HEK293 (cell line): ENCODE results near the gene AVPR1A.
A peak's percentile ranks its signal among the peaks of the same experiment; 100 is the strongest.

Source experiments
- CTCF ChIP-seq: fragments of 450-650 bp; formaldehyde crosslinking; IDR thresholded peaks from 2 replicates; pipeline ENCODE4 v1.5.1; 2016; ENCODE audit warnings: missing biosample characterization, missing genetic modification characterization
- EGR2 ChIP-seq: fragments of 450-650 bp; formaldehyde crosslinking; IDR thresholded peaks from 2 replicates; pipeline ENCODE4 v1.5.1; 2016; ENCODE audit warnings: low read depth, missing biosample characterization, missing genetic modification characterization
- GFI1B ChIP-seq: fragments of 450-650 bp; formaldehyde crosslinking; IDR thresholded peaks from 2 replicates; pipeline ENCODE4 v1.5.1; 2016; ENCODE audit warnings: missing biosample characterization, missing genetic modification characterization
- GLIS1 ChIP-seq: fragments of 450-650 bp; formaldehyde crosslinking; IDR thresholded peaks from 2 replicates; pipeline ENCODE4 v1.5.1; 2016; ENCODE audit warnings: missing biosample characterization, missing genetic modification characterization
- INSM2 ChIP-seq: fragments of 450-650 bp; formaldehyde crosslinking; IDR thresholded peaks from 2 replicates; pipeline ENCODE4 v1.5.1; 2016; ENCODE audit warnings: missing biosample characterization, missing genetic modification characterization
- PRDM1 ChIP-seq: fragments of 450-650 bp; formaldehyde crosslinking; IDR thresholded peaks from 2 replicates; pipeline ENCODE4; 2016; ENCODE audit warnings: missing biosample characterization, missing genetic modification characterization
- TRIM28 ChIP-seq: IDR thresholded peaks from 2 replicates; pipeline ENCODE4 v1.6.1; 2011; ENCODE audit warnings: low read length, control low read depth, borderline replicate concordance
- ZBTB17 ChIP-seq: fragments of 450-650 bp; formaldehyde crosslinking; IDR thresholded peaks from 2 replicates; pipeline ENCODE4 v1.5.1; 2016; ENCODE audit warnings: missing biosample characterization, missing genetic modification characterization
- ZBTB48 ChIP-seq: fragments of 450-650 bp; formaldehyde crosslinking; IDR thresholded peaks from 2 replicates; pipeline ENCODE4 v1.5.1; 2016; ENCODE audit warnings: missing biosample characterization, missing genetic modification characterization
- ZBTB7A ChIP-seq: fragments of 450-650 bp; formaldehyde crosslinking; IDR thresholded peaks from 2 replicates; pipeline ENCODE4 v1.5.1; 2016; ENCODE audit warnings: low read depth, missing biosample characterization, missing genetic modification characterization
- ZEB2 ChIP-seq: fragments of 450-650 bp; formaldehyde crosslinking; IDR thresholded peaks from 2 replicates; pipeline ENCODE4 v1.5.1; 2016; ENCODE audit warnings: missing biosample characterization, missing genetic modification characterization
- ZIC2 ChIP-seq: fragments of 450-650 bp; formaldehyde crosslinking; IDR thresholded peaks from 2 replicates; pipeline ENCODE4 v1.5.1; 2016; ENCODE audit warnings: missing biosample characterization, missing genetic modification characterization
- ZNF133 ChIP-seq: fragments of 450-650 bp; formaldehyde crosslinking; IDR thresholded peaks from 2 replicates; pipeline ENCODE4 v1.5.1; 2016; ENCODE audit warnings: missing biosample characterization, missing genetic modification characterization
- ZNF169 ChIP-seq: fragments of 450-650 bp; formaldehyde crosslinking; IDR thresholded peaks from 2 replicates; pipeline ENCODE4 v1.5.1; 2016; ENCODE audit warnings: missing biosample characterization, missing genetic modification characterization
- ZNF184 ChIP-seq: fragments of 450-650 bp; IDR thresholded peaks from 2 replicates; pipeline ENCODE4 v1.5.1; 2018; ENCODE audit warnings: missing biosample characterization, mild to moderate bottlenecking, missing genetic modification characterization
- ZNF211 ChIP-seq: fragments of 450-650 bp; formaldehyde crosslinking; IDR thresholded peaks from 2 replicates; pipeline ENCODE4 v1.5.1; 2016; ENCODE audit warnings: low read depth, missing biosample characterization, missing genetic modification characterization
- ZNF221 ChIP-seq: fragments of 450-650 bp; formaldehyde crosslinking; IDR thresholded peaks from 2 replicates; pipeline ENCODE4 v1.5.1; 2017; ENCODE audit warnings: missing biosample characterization, missing genetic modification characterization, borderline replicate concordance
- ZNF24 ChIP-seq: fragments of 450-650 bp; formaldehyde crosslinking; IDR thresholded peaks from 2 replicates; pipeline ENCODE4 v1.5.1; 2016; ENCODE audit warnings: missing biosample characterization, missing genetic modification characterization
- ZNF26 ChIP-seq: fragments of 450-650 bp; formaldehyde crosslinking; IDR thresholded peaks from 2 replicates; pipeline ENCODE4 v1.5.1; 2016; ENCODE audit warnings: missing biosample characterization, missing genetic modification characterization
- ZNF292 ChIP-seq: fragments of 450-650 bp; formaldehyde crosslinking; IDR thresholded peaks from 2 replicates; pipeline ENCODE4 v1.5.1; 2016; ENCODE audit warnings: low read depth, missing biosample characterization, missing genetic modification characterization, borderline replicate concordance
- ZNF335 ChIP-seq: fragments of 450-650 bp; formaldehyde crosslinking; conservative IDR thresholded peaks from 2 replicates; pipeline ENCODE4 v1.5.1; 2016; ENCODE audit warnings: missing biosample characterization, missing genetic modification characterization
- ZNF354C ChIP-seq: fragments of 450-650 bp; formaldehyde crosslinking; IDR thresholded peaks from 2 replicates; pipeline ENCODE4 v1.5.1; 2016; ENCODE audit warnings: missing biosample characterization, missing genetic modification characterization, low read depth, borderline replicate concordance
- ZNF366 ChIP-seq: fragments of 450-650 bp; formaldehyde crosslinking; conservative IDR thresholded peaks from 2 replicates; pipeline ENCODE4 v1.5.1; 2016; ENCODE audit warnings: missing biosample characterization, missing genetic modification characterization
- ZNF394 ChIP-seq: fragments of 450-650 bp; formaldehyde crosslinking; IDR thresholded peaks from 2 replicates; pipeline ENCODE4 v1.5.1; 2016; ENCODE audit warnings: missing biosample characterization, missing genetic modification characterization, mild to moderate bottlenecking, moderate library complexity, borderline replicate concordance
- ZNF404 ChIP-seq: fragments of 450-650 bp; formaldehyde crosslinking; IDR thresholded peaks from 2 replicates; pipeline ENCODE4 v1.5.1; 2017; ENCODE audit warnings: missing biosample characterization, missing genetic modification characterization
- ZNF416 ChIP-seq: fragments of 450-650 bp; formaldehyde crosslinking; IDR thresholded peaks from 2 replicates; pipeline ENCODE4 v1.5.1; 2016; ENCODE audit warnings: missing biosample characterization, missing genetic modification characterization
- ZNF501 ChIP-seq: fragments of 450-650 bp; formaldehyde crosslinking; IDR thresholded peaks from 2 replicates; pipeline ENCODE4 v1.5.1; 2016; ENCODE audit warnings: missing biosample characterization, missing genetic modification characterization
- ZNF510 ChIP-seq: fragments of 450-650 bp; formaldehyde crosslinking; IDR thresholded peaks from 2 replicates; pipeline ENCODE4 v1.5.1; 2018; ENCODE audit warnings: mild to moderate bottlenecking, missing genetic modification characterization, missing biosample characterization; ENCODE audit not compliant: insufficient replicate concordance
- ZNF529 ChIP-seq: fragments of 450-650 bp; formaldehyde crosslinking; IDR thresholded peaks from 2 replicates; pipeline ENCODE4 v1.5.1; 2017; ENCODE audit warnings: missing genetic modification characterization, missing biosample characterization; ENCODE audit not compliant: insufficient replicate concordance
- ZNF555 ChIP-seq: fragments of 450-650 bp; formaldehyde crosslinking; conservative IDR thresholded peaks from 2 replicates; pipeline ENCODE4 v1.5.1; 2017; ENCODE audit warnings: missing biosample characterization, mild to moderate bottlenecking, missing genetic modification characterization, inconsistent platforms
- ZNF585B ChIP-seq: fragments of 450-650 bp; formaldehyde crosslinking; IDR thresholded peaks from 2 replicates; pipeline ENCODE4 v1.5.1; 2016; ENCODE audit warnings: missing biosample characterization, missing genetic modification characterization
- ZNF596 ChIP-seq: fragments of 450-650 bp; IDR thresholded peaks from 2 replicates; pipeline ENCODE4 v1.5.0; 2018; ENCODE audit warnings: missing biosample characterization, mild to moderate bottlenecking, missing genetic modification characterization, moderate library complexity
- ZNF610 ChIP-seq: fragments of 450-650 bp; formaldehyde crosslinking; IDR thresholded peaks from 2 replicates; pipeline ENCODE4 v1.5.1; 2016; ENCODE audit warnings: missing biosample characterization, missing genetic modification characterization, borderline replicate concordance
- ZNF626 ChIP-seq: fragments of 450-650 bp; sonication (Bioruptor Pico); formaldehyde crosslinking; IDR thresholded peaks from 2 replicates; pipeline ENCODE4 v1.5.1; 2018; ENCODE audit warnings: missing biosample characterization, missing genetic modification characterization, inconsistent platforms
- ZNF660 ChIP-seq: fragments of 450-650 bp; IDR thresholded peaks from 2 replicates; pipeline ENCODE4 v1.5.1; 2018; ENCODE audit warnings: missing biosample characterization, mild to moderate bottlenecking, missing genetic modification characterization
- ZNF677 ChIP-seq: fragments of 450-650 bp; IDR thresholded peaks from 2 replicates; pipeline ENCODE4 v1.5.0; 2018; ENCODE audit warnings: missing biosample characterization, mild to moderate bottlenecking, missing genetic modification characterization, moderate library complexity
- ZNF785 ChIP-seq: fragments of 450-650 bp; formaldehyde crosslinking; IDR thresholded peaks from 2 replicates; pipeline ENCODE4 v1.5.1; 2016; ENCODE audit warnings: missing biosample characterization, missing genetic modification characterization
- ZNF837 ChIP-seq: fragments of 450-650 bp; formaldehyde crosslinking; IDR thresholded peaks from 2 replicates; pipeline ENCODE4 v1.5.1; 2016; ENCODE audit warnings: missing biosample characterization, missing genetic modification characterization
- ZSCAN30 ChIP-seq: fragments of 450-650 bp; IDR thresholded peaks from 2 replicates; pipeline ENCODE4 v1.5.1; 2018; ENCODE audit warnings: missing biosample characterization, mild to moderate bottlenecking, missing genetic modification characterization, moderate library complexity

AVPR1A gene

GRCh38 chr12:63151623-63152320, 771 bp upstream of the AVPR1A start (continued):
- TF ChIP-seq ZNF26 (tag by site-specific recombination), result no peak
- TF ChIP-seq GLIS1, result 0 out of 2 replicates have a peak, but pooled peaks have one; percentile 7
- TF ChIP-seq ZNF585B (tag by site-specific recombination), result no peak
- no peak for TF ChIP-seq ZNF555 (tag by site-specific recombination)
- no peak for TF ChIP-seq ZNF184 (tag by site-specific recombination)
- TF ChIP-seq ZEB2 (tag by site-specific recombination), result no peak
- TF ChIP-seq ZNF24, result 0 out of 2 replicates have a peak, but pooled peaks have one; percentile 18
- TF ChIP-seq ZBTB7A (tag by site-specific recombination), result no peak
- no peak for TF ChIP-seq EGR2 (tag by site-specific recombination)
- TF ChIP-seq ZNF837 (tag by site-specific recombination), result no peak
- no peak for TF ChIP-seq ZNF169
- TF ChIP-seq ZNF610 (tag by site-specific recombination), result no peak
- no peak for TF ChIP-seq ZNF292
- no peak for TF ChIP-seq GFI1B (tag by site-specific recombination)
- no peak for TF ChIP-seq ZNF404
- TF ChIP-seq PRDM1 (tag by site-specific recombination), result no peak
- no peak for TF ChIP-seq ZNF785 (tag by site-specific recombination)
- TF ChIP-seq ZSCAN30 (tag by site-specific recombination), result 0 out of 2 replicates have a peak, but pooled peaks have one; percentile 65
- TF ChIP-seq ZNF416 (tag by site-specific recombination), result no peak
- TF ChIP-seq ZNF335, result peak; percentile 81
- TF ChIP-seq ZNF354C (tag by site-specific recombination), result no peak
- no peak for TF ChIP-seq ZNF510 (tag by site-specific recombination)
- no peak for TF ChIP-seq ZNF221
- peak; percentile 70 for TF ChIP-seq ZIC2 (tag by site-specific recombination)
- TF ChIP-seq ZNF660 (tag by site-specific recombination), result peak; percentile 82; the same call in 1 of the 2 replicates
- TF ChIP-seq ZNF626 (tag by site-specific recombination), result no peak
- TF ChIP-seq ZNF596 (tag by site-specific recombination), result no peak
- TF ChIP-seq TRIM28, result no peak
- no peak for TF ChIP-seq ZNF133 (tag by site-specific recombination)
- peak; percentile 72 for TF ChIP-seq CTCF (tag by site-specific recombination)
- no peak for TF ChIP-seq INSM2 (tag by site-specific recombination)
- peak; percentile 79 for TF ChIP-seq ZBTB17 (tag by site-specific recombination)
- no peak for TF ChIP-seq ZNF501 (tag by site-specific recombination)
- no peak for TF ChIP-seq ZNF394 (tag by site-specific recombination)
- TF ChIP-seq ZNF366 (tag by site-specific recombination), result peak; percentile 71
- no peak for TF ChIP-seq ZNF677 (tag by site-specific recombination)
- no peak; the same call in 1 of the 2 replicates for TF ChIP-seq ZBTB48
- TF ChIP-seq ZNF529 (tag by site-specific recombination), result no peak
- TF ChIP-seq ZNF211, result no peak
